ENCODE measurements around the gene SMIM41.

GRCh38 chr12:52032446-52032803, 47.1 kb upstream of the SMIM41 start:
- TF ChIP-seq, protein P1, sequence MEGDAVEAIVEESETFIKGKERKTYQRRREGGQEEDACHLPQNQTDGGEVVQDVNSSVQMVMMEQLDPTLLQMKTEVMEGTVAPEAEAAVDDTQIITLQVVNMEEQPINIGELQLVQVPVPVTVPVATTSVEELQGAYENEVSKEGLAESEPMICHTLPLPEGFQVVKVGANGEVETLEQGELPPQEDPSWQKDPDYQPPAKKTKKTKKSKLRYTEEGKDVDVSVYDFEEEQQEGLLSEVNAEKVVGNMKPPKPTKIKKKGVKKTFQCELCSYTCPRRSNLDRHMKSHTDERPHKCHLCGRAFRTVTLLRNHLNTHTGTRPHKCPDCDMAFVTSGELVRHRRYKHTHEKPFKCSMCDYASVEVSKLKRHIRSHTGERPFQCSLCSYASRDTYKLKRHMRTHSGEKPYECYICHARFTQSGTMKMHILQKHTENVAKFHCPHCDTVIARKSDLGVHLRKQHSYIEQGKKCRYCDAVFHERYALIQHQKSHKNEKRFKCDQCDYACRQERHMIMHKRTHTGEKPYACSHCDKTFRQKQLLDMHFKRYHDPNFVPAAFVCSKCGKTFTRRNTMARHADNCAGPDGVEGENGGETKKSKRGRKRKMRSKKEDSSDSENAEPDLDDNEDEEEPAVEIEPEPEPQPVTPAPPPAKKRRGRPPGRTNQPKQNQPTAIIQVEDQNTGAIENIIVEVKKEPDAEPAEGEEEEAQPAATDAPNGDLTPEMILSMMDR (IDR thresholded peaks at IDR 0.05; ENCODE audit: low read depth, low read length, poor library complexity, severe bottlenecking), result no peak
- no peak for TF ChIP-seq EZH2phosphoT487 (IDR thresholded peaks at IDR 0.05; ENCODE audit: borderline replicate concordance, low read length)

Measured in DOHH2 (cell line).